ENCODE data around the gene RASL12. TPM values are rescaled to one million over a fixed set of nuclear protein-coding genes. Genes with fewer than 3 reads are reported as not detected.

The RASL12 gene
- total and polyA plus RNA-seq, 2 of the 4 experiments (the other 2 are of a cell fraction), result 0.18 to 0.22 TPM

GRCh38 chr15:65084500-65085206 lies 16.9 kb upstream of the RASL12 start:
- no peak overlapping the region for H3K23ac ChIP-seq (ENCODE audit: low read depth, low read length)
- peaks cover 29% of the 10 kb centered on the region; the same call in 1 of the 2 replicates for H3K4me1 ChIP-seq (ENCODE audit: control insufficient read depth, insufficient read depth, low read length)
- peaks cover 47% of the 10 kb centered on the region for H3K27me3 ChIP-seq (ENCODE audit: control insufficient read depth, insufficient read depth, low read length)
- no peak overlapping the region for H2BK120ac ChIP-seq (ENCODE audit: low read depth, low read length)
- no peak overlapping the region for H2AK9ac ChIP-seq (replicated peaks; ENCODE audit: low read depth, low read length, poor library complexity)
- WGBS, 2 experiments (ENCODE audit: extremely low coverage in 2 of 2, insufficient read length in 1 of 2), result 100% methylated on average over 1 of the region's 7 CpGs; no CpG with 5 or more reads in 1 of the 2 experiments
- ChIA-PET POLR2A (ENCODE audit: unreplicated experiment) (no interaction called here), CTCF (interaction anchor here (2.0 to 4.4 kb wide), 3 partner anchors 17 to 51 kb away, joined by 7 to 74 read pairs (median 21); no protein-coding TSS in a partner anchor)
- TF ChIP-seq MXI1 (IDR thresholded peaks at IDR 0.05; ENCODE audit: borderline replicate concordance, low read depth, low read length), result no peak
- no peak for TF ChIP-seq MAFK (IDR thresholded peaks at IDR 0.05; ENCODE audit: low read depth, low read length)
- TF ChIP-seq RFX5 (IDR thresholded peaks at IDR 0.05; ENCODE audit: low read depth, low read length), result no peak
- TF ChIP-seq RAD21 (IDR thresholded peaks at IDR 0.05; ENCODE audit: low read length), result no peak
- no peak overlapping the region for H4K5ac ChIP-seq (ENCODE audit: low read depth, low read length)
- no peaks in the 10 kb centered on the region for H3K9me3 ChIP-seq (ENCODE audit: control insufficient read depth, insufficient read depth, low read length)
- no peaks in the 10 kb centered on the region for H3K36me3 ChIP-seq (ENCODE audit: control insufficient read depth, insufficient read depth, low read length)
- no peak overlapping the region for H3K56ac ChIP-seq (ENCODE audit: extremely low read depth, insufficient read depth, low read length)
- H3K27ac ChIP-seq (ENCODE audit: insufficient read depth, low read length), result no peak overlapping the region
- no peak overlapping the region for H3K18ac ChIP-seq (ENCODE audit: low read depth, low read length)
- no peak overlapping the region for H3K14ac ChIP-seq (replicated peaks; ENCODE audit: low read depth, low read length)
- dilution Hi-C loops (cut with HindIII; ENCODE audit: low sequenced_read_pairs, unreplicated experiment) (no loop called here), intact Hi-C loops (cut with micrococcal nuclease) (no loop called here), in situ Hi-C loops (cut with MboI; ENCODE audit: low sequenced_read_pairs) (loop anchor here (5.0 to 10.0 kb wide), 2 partner anchors 32 to 50 kb away; no protein-coding TSS in a partner anchor)
- H4K91ac ChIP-seq (ENCODE audit: insufficient read depth, low read depth, low read length), result no peak overlapping the region
- no TSS peak for BruUV-seq (replicated peaks)
- H2BK20ac ChIP-seq (ENCODE audit: low read depth, low read length), result no peak overlapping the region
- no peaks in the 10 kb centered on the region for H3K79me1 ChIP-seq (ENCODE audit: low read depth in 1 of 2, low read length in 2 of 2)
- H2AK5ac ChIP-seq (ENCODE audit: low read depth, low read length), result no peak overlapping the region
- no peaks in the 10 kb centered on the region for H3K9me1 ChIP-seq (ENCODE audit: insufficient read depth, low read length)
- H2BK15ac ChIP-seq (ENCODE audit: low read depth, low read length), result no peak overlapping the region
- H3K9ac ChIP-seq (ENCODE audit: low read depth, low read length), result no peak overlapping the region
- no peak overlapping the region for H3K4ac ChIP-seq (ENCODE audit: low read depth, low read length)
- no peak overlapping the region for H3K4me3 ChIP-seq (ENCODE audit: insufficient read depth, low read depth, low read length)
- H2AFZ ChIP-seq (replicated peaks; ENCODE audit: low read length, poor library complexity), result no peak overlapping the region
- no peak overlapping the region for H4K8ac ChIP-seq (ENCODE audit: low read depth in 2 of 2, low read length in 2 of 2)
- DNase-seq (no peak), ATAC-seq (ENCODE audit: low read depth) (no peak)
- H3K4me2 ChIP-seq (ENCODE audit: low read depth, low read length), result no peak overlapping the region
- no peaks in the 10 kb centered on the region; the same call in none of the 2 replicates for H4K20me1 ChIP-seq (ENCODE audit: insufficient read depth, low read length)
- H2BK5ac ChIP-seq (ENCODE audit: low read depth, low read length, poor library complexity, severe bottlenecking), result no peak overlapping the region

Data from IMR-90 (cell line).